Astrocyte (in vitro differentiated cells and primary cell): ENCODE results near the gene WSCD2. TPM values are rescaled to one million over a fixed set of nuclear protein-coding genes. Genes with fewer than 3 reads are reported as not detected.

ENCODE experiments used
- DNase-seq: peaks from one replicate; pipeline ENCODE4 v3.0.0-alpha.2; 2010; ENCODE audit warnings: low read depth
- FAIRE-seq: peaks from 2 replicates; lab custom pipeline; 2011; peaks lifted over from hg19 to GRCh38; lab: Jason Lieb, UNC
- H2AFZ ChIP-seq: 2 replicates; pipeline ENCODE4 v1.6.0; 2012; ENCODE audit warnings: low read depth, low read length, inconsistent platforms
- H3K27ac ChIP-seq: 2 replicates; pipeline ENCODE4 v1.5.1; 2011; ENCODE audit warnings: low read depth, low read length, inconsistent platforms
- H3K27me3 ChIP-seq: 2 replicates; pipeline ENCODE4 v1.6.0; 2011; ENCODE audit warnings: low read length, inconsistent platforms; ENCODE audit not compliant: insufficient read depth
- H3K36me3 ChIP-seq: 2 replicates; pipeline ENCODE4 v1.5.1; 2011; ENCODE audit warnings: low read length, inconsistent platforms; ENCODE audit not compliant: insufficient read depth
- H3K4me1 ChIP-seq: 2 replicates; pipeline ENCODE4 v1.5.1; 2011; ENCODE audit warnings: low read length, inconsistent platforms; ENCODE audit not compliant: insufficient read depth
- H3K4me2 ChIP-seq: 2 replicates; pipeline ENCODE4 v1.6.0; 2012; ENCODE audit warnings: low read length, inconsistent platforms
- H3K4me3 ChIP-seq: 2 replicates; pipeline ENCODE4 v1.5.1; 2011; ENCODE audit warnings: low read depth, mild to moderate bottlenecking, low read length, inconsistent platforms; ENCODE audit not compliant: insufficient read depth
- H3K79me2 ChIP-seq: 2 replicates; pipeline ENCODE4 v1.6.0; 2012; ENCODE audit warnings: mild to moderate bottlenecking, low read length, inconsistent platforms; ENCODE audit not compliant: insufficient read depth
- H3K9ac ChIP-seq: 2 replicates; pipeline ENCODE4 v1.6.0; 2012; ENCODE audit warnings: mild to moderate bottlenecking, low read length, inconsistent platforms
- H3K9me3 ChIP-seq: 2 replicates; pipeline ENCODE4 v1.5.1; 2012; ENCODE audit warnings: low read depth, mild to moderate bottlenecking, low read length, inconsistent platforms; ENCODE audit not compliant: insufficient read depth
- H4K20me1 ChIP-seq: 2 replicates; pipeline ENCODE4 v1.6.0; 2012; ENCODE audit warnings: low read length, inconsistent platforms; ENCODE audit not compliant: insufficient read depth
- H3K27ac Mint-ChIP-seq: one replicate; pipeline ENCODE4 v1.8.0; 2021; ENCODE audit warnings: mild to moderate bottlenecking, mixed read lengths; ENCODE audit not compliant: unreplicated experiment
- H3K27me3 Mint-ChIP-seq: one replicate; pipeline ENCODE4 v1.8.0; 2021; ENCODE audit warnings: low read depth, mixed read lengths; ENCODE audit not compliant: unreplicated experiment
- H3K36me3 Mint-ChIP-seq: one replicate; pipeline ENCODE4 v1.8.0; 2021; ENCODE audit warnings: low read depth, mixed read lengths; ENCODE audit not compliant: unreplicated experiment
- H3K4me1 Mint-ChIP-seq: one replicate; pipeline ENCODE4 v1.8.0; 2021; ENCODE audit warnings: low read depth, mixed read lengths; ENCODE audit not compliant: unreplicated experiment
- H3K4me3 Mint-ChIP-seq: one replicate; pipeline ENCODE4 v1.8.0; 2021; ENCODE audit warnings: mild to moderate bottlenecking, moderate library complexity, mixed read lengths; ENCODE audit not compliant: unreplicated experiment
- H3K9me3 Mint-ChIP-seq: one replicate; pipeline ENCODE4 v1.8.0; 2021; ENCODE audit warnings: mild to moderate bottlenecking, mixed read lengths; ENCODE audit not compliant: unreplicated experiment
- CTCF ChIP-seq: IDR thresholded peaks from 2 replicates; pipeline ENCODE4 v1.5.1; 2011; ENCODE audit warnings: low read depth, mild to moderate bottlenecking, inconsistent platforms, low read length, moderate library complexity; ENCODE audit not compliant: insufficient read depth
- EZH2 ChIP-seq: IDR thresholded peaks from 2 replicates; pipeline ENCODE4 v1.6.1; 2012; ENCODE audit warnings: mild to moderate bottlenecking, low read length, inconsistent platforms; ENCODE audit not compliant: insufficient read depth
- total RNA-seq: library from RNA; stranded (reverse); gene quantifications from 2 replicates; pipeline ENCODE4 v1.2.1, GENCODE V29; 2021

WSCD2 gene
- total RNA-seq, 1 donor from 2014 or later, result 0.11 TPM

GRCh38 chr12:108082485-108082884 is 46.6 kb upstream of the WSCD2 start:
- Histone ChIP-seq H2AFZ (no peak overlapping the region), H3K9ac (no peak overlapping the region), H3K4me1 (no peaks in the 10 kb centered on the region), H3K27ac (no peak overlapping the region), H3K4me3 (no peak overlapping the region), H3K27me3 (no peaks in the 10 kb centered on the region), H4K20me1 (no peaks in the 10 kb centered on the region), H3K36me3 (no peaks in the 10 kb centered on the region), H3K9me3 (peaks cover 6% of the 10 kb centered on the region), H3K79me2 (no peaks in the 10 kb centered on the region), H3K4me2 (no peak overlapping the region)
- no peaks in the 10 kb centered on the region for H3K36me3 Mint-ChIP-seq
- H3K27me3 Mint-ChIP-seq, result peaks cover 9% of the 10 kb centered on the region
- TF ChIP-seq EZH2 (no peak), CTCF (no peak)
- no peak overlapping the region for H3K4me3 Mint-ChIP-seq
- H3K9me3 Mint-ChIP-seq, result no peaks in the 10 kb centered on the region
- DNase-seq, result no peak
- no peak for FAIRE-seq
- H3K4me1 Mint-ChIP-seq, result no peaks in the 10 kb centered on the region
- H3K27ac Mint-ChIP-seq, result no peak overlapping the region

GRCh38 chr12:108087900-108088299 is 41.2 kb upstream of the WSCD2 start:
- H3K9ac ChIP-seq, result no peak overlapping the region
- H2AFZ ChIP-seq, result no peak overlapping the region
- Mint-ChIP-seq H3K4me1 (no peaks in the 10 kb centered on the region), H3K27me3 (peaks cover 4% of the 10 kb centered on the region), H3K9me3 (no peaks in the 10 kb centered on the region), H3K27ac (no peak overlapping the region), H3K4me3 (no peak overlapping the region), H3K36me3 (peaks cover 2% of the 10 kb centered on the region)
- DNase-seq, result no peak
- no peak overlapping the region for H3K4me3 ChIP-seq
- no peaks in the 10 kb centered on the region for H3K36me3 ChIP-seq
- H4K20me1 ChIP-seq, result no peaks in the 10 kb centered on the region
- no peak overlapping the region for H3K27ac ChIP-seq
- H3K9me3 ChIP-seq, result peaks cover 7% of the 10 kb centered on the region
- H3K4me1 ChIP-seq, result no peaks in the 10 kb centered on the region
- no peak for FAIRE-seq
- H3K79me2 ChIP-seq, result no peaks in the 10 kb centered on the region
- no peak overlapping the region for H3K4me2 ChIP-seq
- H3K27me3 ChIP-seq, result no peaks in the 10 kb centered on the region
- no peak for TF ChIP-seq CTCF
- no peak for TF ChIP-seq EZH2

GRCh38 chr12:108090107-108090899 is 38.8 kb upstream of the WSCD2 start:
- no peak overlapping the region for H3K27ac ChIP-seq
- Mint-ChIP-seq H3K4me3 (no peak overlapping the region), H3K9me3 (no peaks in the 10 kb centered on the region), H3K27me3 (peaks cover 18% of the 10 kb centered on the region), H3K4me1 (no peaks in the 10 kb centered on the region), H3K36me3 (peaks cover 2% of the 10 kb centered on the region), H3K27ac (no peak overlapping the region)
- no peak overlapping the region for H2AFZ ChIP-seq
- TF ChIP-seq EZH2 (no peak), CTCF (no peak)
- H3K4me2 ChIP-seq, result no peak overlapping the region
- no peaks in the 10 kb centered on the region for H3K4me1 ChIP-seq
- no peaks in the 10 kb centered on the region for H3K36me3 ChIP-seq
- FAIRE-seq, result no peak
- no peaks in the 10 kb centered on the region for H4K20me1 ChIP-seq
- no peak overlapping the region for H3K4me3 ChIP-seq
- no peak overlapping the region for H3K9ac ChIP-seq
- H3K79me2 ChIP-seq, result no peaks in the 10 kb centered on the region
- no peak for DNase-seq
- H3K27me3 ChIP-seq, result no peaks in the 10 kb centered on the region
- peaks cover 7% of the 10 kb centered on the region for H3K9me3 ChIP-seq
